ENCODE results near the gene LEO1.

Gene LEO1

GRCh38 chr15:51908316-51908715 is 63.3 kb downstream of the LEO1 start:
- no peaks in the 10 kb centered on the region for H3K27me3 ChIP-seq
- H3K9me3 ChIP-seq = no peaks in the 10 kb centered on the region
- H3K4me1 ChIP-seq = no peaks in the 10 kb centered on the region
- H4K20me1 ChIP-seq = no peaks in the 10 kb centered on the region
- TF ChIP-seq Cebpa-rat (IDR thresholded peaks at IDR 0.05) = no peak
- H3K4me3 ChIP-seq = no peak overlapping the region
- no peak overlapping the region for H3K9ac ChIP-seq
- peaks cover 79% of the 10 kb centered on the region for H3K36me3 ChIP-seq
- no peak overlapping the region for H3K27ac ChIP-seq
- H3K4me2 ChIP-seq = no peak overlapping the region

DNA sequence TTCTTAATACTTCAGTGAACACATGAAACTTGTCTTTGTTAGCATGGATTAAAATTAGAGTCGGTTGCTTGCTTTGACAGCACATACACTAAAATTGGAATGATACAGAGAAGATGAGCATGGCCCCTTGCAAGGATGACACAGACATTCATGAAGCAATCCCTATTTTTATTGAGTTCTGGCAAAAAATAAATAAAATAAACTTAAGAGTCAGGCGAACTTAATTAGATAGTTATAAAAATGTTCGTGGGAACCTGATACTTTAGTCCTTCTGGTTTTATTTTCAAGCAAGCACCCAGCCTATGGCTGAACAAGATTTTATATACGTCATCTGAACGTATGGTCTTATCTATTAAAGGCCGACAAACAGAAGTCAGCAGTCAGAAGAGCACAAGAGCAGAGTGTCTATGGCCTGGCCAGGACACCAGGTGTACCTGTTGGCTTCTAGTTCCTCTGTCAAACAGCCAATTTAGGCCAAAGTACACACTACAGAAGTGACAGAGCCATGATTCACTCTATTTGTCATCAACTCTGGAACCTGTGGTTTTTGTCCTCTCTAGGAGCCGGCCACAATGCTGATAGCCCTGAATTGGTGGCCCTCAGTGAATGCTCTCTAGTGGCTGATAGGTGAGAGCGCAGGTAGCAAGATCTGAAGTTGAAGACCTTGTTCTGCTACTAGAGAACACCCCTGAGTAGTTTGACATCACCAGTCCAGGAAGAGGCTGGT is 64.3 kb downstream of the LEO1 start:
- Histone ChIP-seq H3K27me3 (no peaks in the 10 kb centered on the region), H4K20me1 (no peaks in the 10 kb centered on the region), H3K4me1 (no peaks in the 10 kb centered on the region), H3K27ac (no peak overlapping the region), H3K9ac (no peak overlapping the region), H3K4me3 (no peak overlapping the region), H3K9me3 (no peaks in the 10 kb centered on the region), H3K36me3 (peaks cover 79% of the 10 kb centered on the region), H3K4me2 (no peak overlapping the region)
- TF ChIP-seq Cebpa-rat (IDR thresholded peaks at IDR 0.05) = no peak

- H4K20me1 ChIP-seq = no peaks in the 10 kb centered on the region
- H3K36me3 ChIP-seq = peaks cover 89% of the 10 kb centered on the region
- no peaks in the 10 kb centered on the region for H3K9me3 ChIP-seq
- TF ChIP-seq Cebpa-rat (IDR thresholded peaks at IDR 0.05) = no peak
- H3K4me2 ChIP-seq = no peak overlapping the region
- no peak overlapping the region for H3K9ac ChIP-seq
- H3K27ac ChIP-seq = no peak overlapping the region
- no peaks in the 10 kb centered on the region for H3K4me1 ChIP-seq
- no peak overlapping the region for H3K4me3 ChIP-seq
- H3K27me3 ChIP-seq = no peaks in the 10 kb centered on the region
Measured at GRCh38 chr15:51904931-51905330, 66.6 kb downstream of the LEO1 start.

DNA sequence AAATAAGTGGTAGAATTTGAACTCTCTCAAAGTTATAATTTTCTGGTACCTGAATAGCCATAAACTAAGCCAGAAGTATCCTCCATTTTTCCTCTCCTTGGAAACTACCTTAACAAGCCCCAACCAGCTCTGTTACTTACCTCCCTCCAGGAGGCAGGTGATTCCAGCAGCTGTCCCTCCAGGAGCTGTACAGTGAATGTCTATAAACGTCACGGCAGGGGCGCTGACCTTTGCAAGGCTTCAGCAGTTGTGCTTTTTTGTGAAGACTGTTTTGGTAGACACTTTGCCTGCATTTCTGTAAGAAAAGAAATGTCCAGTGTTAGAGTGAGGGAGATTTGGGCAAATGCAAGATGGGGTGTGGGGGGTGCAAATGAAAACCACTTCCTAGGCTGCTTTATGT is 67.2 kb downstream of the LEO1 start:
- no peaks in the 10 kb centered on the region for H3K9me3 ChIP-seq
- H3K4me3 ChIP-seq = no peak overlapping the region
- no peaks in the 10 kb centered on the region for H3K4me1 ChIP-seq
- TF ChIP-seq Cebpa-rat (IDR thresholded peaks at IDR 0.05) = no peak
- no peak overlapping the region for H3K4me2 ChIP-seq
- no peak overlapping the region for H3K27ac ChIP-seq
- no peaks in the 10 kb centered on the region for H3K27me3 ChIP-seq
- peaks cover 89% of the 10 kb centered on the region for H3K36me3 ChIP-seq
- no peaks in the 10 kb centered on the region for H4K20me1 ChIP-seq
- H3K9ac ChIP-seq = no peak overlapping the region

DNA sequence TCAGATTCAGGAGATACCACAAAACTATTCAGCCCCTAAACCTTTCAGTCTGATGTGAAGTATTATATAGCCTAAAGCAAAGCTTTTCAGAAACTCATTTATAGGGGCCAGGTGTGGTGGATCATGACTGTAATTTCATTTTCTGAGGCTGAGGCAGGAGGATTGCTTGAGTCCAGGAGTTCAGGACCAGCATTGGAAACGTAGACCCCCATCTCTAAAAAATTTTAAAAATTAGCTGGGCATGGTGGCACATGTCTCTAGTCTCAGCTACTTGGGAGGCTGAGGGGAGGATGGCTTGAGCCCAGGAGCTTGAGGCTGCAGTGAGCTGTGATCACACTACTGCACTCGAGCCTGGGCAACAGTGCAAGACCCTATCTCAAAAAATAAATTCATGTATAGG is 82.1 kb downstream of the LEO1 start:
- H3K4me2 ChIP-seq = no peak overlapping the region
- H3K27ac ChIP-seq = no peak overlapping the region
- TF ChIP-seq Cebpa-rat (IDR thresholded peaks at IDR 0.05) = no peak
- H3K27me3 ChIP-seq = no peaks in the 10 kb centered on the region
- peaks cover 21% of the 10 kb centered on the region for H3K9me3 ChIP-seq
- H4K20me1 ChIP-seq = no peaks in the 10 kb centered on the region
- H3K4me3 ChIP-seq = no peak overlapping the region
- peaks cover 67% of the 10 kb centered on the region for H3K36me3 ChIP-seq
- no peak overlapping the region for H3K9ac ChIP-seq
- no peaks in the 10 kb centered on the region for H3K4me1 ChIP-seq

- Histone ChIP-seq H3K27me3 (no peaks in the 10 kb centered on the region), H4K20me1 (no peaks in the 10 kb centered on the region), H3K4me2 (no peak overlapping the region), H3K9ac (no peak overlapping the region), H3K27ac (no peak overlapping the region), H3K9me3 (peaks cover 29% of the 10 kb centered on the region), H3K36me3 (peaks cover 67% of the 10 kb centered on the region), H3K4me3 (no peak overlapping the region), H3K4me1 (no peaks in the 10 kb centered on the region)
- no peak for TF ChIP-seq Cebpa-rat (IDR thresholded peaks at IDR 0.05)
Measured at GRCh38 chr15:51888593-51889195, 82.9 kb downstream of the LEO1 start.

Measured in BLaER1 (cell line).